CD14-positive monocyte (primary cell): Measurements from ENCODE around the gene SMIM30. TPM values are rescaled to one million over a fixed set of nuclear protein-coding genes. Genes with fewer than 3 reads are reported as not detected.

Source experiments
- DNase-seq, 3 donors: peaks; one replicate each; pipeline ENCODE4 v3.0.0-alpha.2; 2011 to 2022
- H2AFZ ChIP-seq: 2 replicates; pipeline ENCODE4 v1.6.0; 2012; ENCODE audit warnings: mild to moderate bottlenecking, low read depth, low read length, inconsistent platforms; ENCODE audit not compliant: insufficient read depth, poor library complexity, severe bottlenecking
- H3K27ac ChIP-seq, 2 donors: 1 replicate in 1 of 2; 2 replicates in 1 of 2; pipeline ENCODE4 v1.5.1; 2012 to 2013; ENCODE audit warnings: low read length in 2 of 2, control low read depth in 1 of 2, inconsistent platforms in 1 of 2, low read depth in 1 of 2, mild to moderate bottlenecking in 1 of 2
- H3K27me3 ChIP-seq, 2 donors: one replicate each; pipeline versions ENCODE4 v1.6.0 to v1.6.1; 2011 to 2013; ENCODE audit warnings: low read length in 2 of 2; ENCODE audit not compliant: control insufficient read depth in 2 of 2, insufficient read depth in 2 of 2
- H3K36me3 ChIP-seq, 2 donors: replicated peaks in 1 of 2; 1 replicate in 1 of 2; 2 replicates in 1 of 2; pipeline versions ENCODE4 v1.5.1 to v1.6.1; 2012 to 2013; ENCODE audit warnings: low read length in 2 of 2, control low read depth in 1 of 2, inconsistent platforms in 1 of 2, mild to moderate bottlenecking in 1 of 2; ENCODE audit not compliant: insufficient read depth in 2 of 2, control insufficient read depth in 1 of 2
- H3K4me1 ChIP-seq, 2 donors: 1 replicate in 1 of 2; 2 replicates in 1 of 2; pipeline versions ENCODE4 v1.5.1 to v1.6.1; 2012 to 2013; ENCODE audit warnings: low read length in 2 of 2, control low read depth in 1 of 2, inconsistent platforms in 1 of 2, mild to moderate bottlenecking in 1 of 2, moderate library complexity in 1 of 2; ENCODE audit not compliant: insufficient read depth in 2 of 2, control insufficient read depth in 1 of 2
- H3K4me2 ChIP-seq: replicated peaks from 2 replicates; pipeline ENCODE3; 2012; ENCODE audit warnings: low read length, moderate library complexity, mild to moderate bottlenecking; ENCODE audit not compliant: poor library complexity, severe bottlenecking; ENCODE audit errors: extremely low read depth
- H3K4me3 ChIP-seq, 3 experiments: fragments of 200-600 bp in 1 of 3; sonication (generic) in 1 of 3; replicated peaks in 1 of 3; 1 replicate in 2 of 3; 2 replicates in 1 of 3; pipeline ENCODE4 v1.5.1; 2011 to 2013; ENCODE audit warnings: low read length in 3 of 3, mild to moderate bottlenecking in 3 of 3, control low read depth in 2 of 3, low read depth in 2 of 3, inconsistent platforms in 1 of 3, moderate library complexity in 1 of 3
- H3K79me2 ChIP-seq: 2 replicates; pipeline ENCODE4 v1.6.0; 2012; ENCODE audit warnings: mild to moderate bottlenecking, control low read depth, inconsistent platforms, low read length, moderate library complexity; ENCODE audit not compliant: insufficient read depth
- H3K9ac ChIP-seq: 2 replicates; pipeline ENCODE4 v1.6.0; 2017; ENCODE audit warnings: low read length, mild to moderate bottlenecking; ENCODE audit not compliant: insufficient read depth, poor library complexity, severe bottlenecking
- H3K9me3 ChIP-seq, 2 donors: replicated peaks in 1 of 2; 1 replicate in 1 of 2; 2 replicates in 1 of 2; pipeline versions ENCODE4 v1.5.1 to v1.6.1; 2012 to 2013; ENCODE audit warnings: low read length in 2 of 2, control low read depth in 1 of 2; ENCODE audit not compliant: control insufficient read depth in 1 of 2, insufficient read depth in 1 of 2
- H4K20me1 ChIP-seq: 2 replicates; pipeline ENCODE4 v1.6.0; 2012; ENCODE audit warnings: mild to moderate bottlenecking, low read length, control low read depth, moderate library complexity; ENCODE audit not compliant: insufficient read depth
- H3K27ac Mint-ChIP-seq, 7 donors: one replicate each; pipeline ENCODE4 v1.8.0; 2020; ENCODE audit warnings: mild to moderate bottlenecking in 7 of 7, mixed read lengths in 7 of 7, moderate library complexity in 6 of 7, inconsistent platforms in 2 of 7
- H3K27me3 Mint-ChIP-seq, 3 donors: one replicate each; pipeline ENCODE4 v1.8.0; 2021 to 2022; ENCODE audit warnings: low read depth in 3 of 3, mild to moderate bottlenecking in 3 of 3, mixed read lengths in 3 of 3, moderate library complexity in 3 of 3, inconsistent platforms in 1 of 3
- H3K36me3 Mint-ChIP-seq, 2 donors: one replicate each; pipeline ENCODE4 v1.8.0; 2020; ENCODE audit warnings: mixed read lengths in 2 of 2, inconsistent platforms in 1 of 2, mild to moderate bottlenecking in 1 of 2
- H3K4me1 Mint-ChIP-seq: one replicate; pipeline ENCODE4 v1.8.0; 2020; ENCODE audit warnings: mild to moderate bottlenecking, mixed read lengths
- H3K4me3 Mint-ChIP-seq, 2 donors: one replicate each; pipeline ENCODE4 v1.8.0; 2020; ENCODE audit warnings: mild to moderate bottlenecking in 2 of 2, mixed read lengths in 2 of 2, moderate library complexity in 1 of 2
- H3K9me3 Mint-ChIP-seq, 7 donors: one replicate each; pipeline ENCODE4 v1.8.0; 2020 to 2022; ENCODE audit warnings: mixed read lengths in 7 of 7, mild to moderate bottlenecking in 6 of 7, moderate library complexity in 6 of 7, inconsistent platforms in 2 of 7
- WGBS: methylation state at CpG from one replicate; pipeline ENCODE4 v1.1.5; 2013; ENCODE audit warnings: missing lambda C conversion rate; ENCODE audit not compliant: insufficient coverage; 5-methylcytosine and 5-hydroxymethylcytosine counted together
- intact Hi-C, 2 donors: fragments of 100-400 bp; cut with micrococcal nuclease; formaldehyde crosslinking; loops; one replicate each; pipeline versions ENCODE4 v1.15.0 to v1.15.1; 2023
- polyA plus RNA-seq, 3 donors: library from polyadenylated mRNA; depleted of rRNA in 1 of 3; unstranded in 2 of 3; stranded (reverse) in 1 of 3; fragments of 300-500 nt in 2 of 3; fragments of >200 nt in 1 of 3; fragmentation: Illumina TruSeq in 2 of 3; gene quantifications; 1 replicate in 2 of 3; 2 replicates in 1 of 3; pipeline ENCODE4 v1.2.3, GENCODE V29; 2012 to 2021
- TF ChIP-seq, protein P1 (sequence below): fragments of 200-600 bp; IDR thresholded peaks from one replicate; pipeline ENCODE4 v1.8.0; 2022; ENCODE audit warnings: antibody characterized with exemption, mild to moderate bottlenecking

Gene SMIM30
- polyA plus RNA-seq, 3 donors = 11.6 to 55.0 (median 43.6) TPM

DNA sequence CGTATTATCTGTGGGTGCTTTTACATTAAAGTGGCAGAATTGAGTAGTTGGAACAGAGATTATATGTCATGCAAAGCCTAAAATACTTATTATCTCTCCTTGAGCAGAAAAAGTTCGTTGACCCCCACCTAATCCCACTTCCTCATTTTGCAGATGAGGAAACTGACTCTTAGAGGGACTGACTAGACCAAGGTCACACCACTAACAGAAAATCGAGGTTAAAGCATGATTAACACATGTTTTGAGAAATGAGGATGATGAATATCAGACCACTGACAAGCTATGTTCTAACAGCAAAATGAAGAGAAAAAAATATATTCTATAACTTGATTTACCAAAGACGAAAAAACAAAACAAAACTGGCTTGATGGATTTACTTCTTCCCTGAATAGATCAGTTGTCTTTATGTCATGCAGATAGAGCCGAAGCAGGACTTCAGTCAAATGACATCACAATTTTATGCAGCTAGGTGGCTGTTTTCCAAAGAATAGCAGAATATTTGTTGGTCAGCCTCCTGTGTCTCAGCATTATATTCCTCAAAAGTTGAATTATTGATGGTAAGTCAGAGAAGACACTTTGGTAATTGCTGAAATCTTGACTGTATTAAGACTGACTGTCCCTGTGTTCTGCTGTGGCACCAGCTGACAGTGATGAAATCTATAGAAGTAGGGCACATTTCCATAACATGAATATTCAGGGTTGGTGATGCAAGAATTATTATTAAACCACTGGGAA, 24.2 kb upstream of the SMIM30 start:
- peak overlapping the region in 1 of 2 donors; percentile 52 for H3K27ac ChIP-seq
- 76% methylated on average over 2 of the region's 5 CpGs for WGBS
- no peaks in the 10 kb centered on the region for H4K20me1 ChIP-seq
- no peak overlapping the region for H3K9ac ChIP-seq
- no peaks in the 10 kb centered on the region for H3K79me2 ChIP-seq
- DNase-seq = peak in 1 of 3 donors; percentile 35
- H3K36me3 ChIP-seq = no peaks in the 10 kb centered on the region
- intact Hi-C loops = no loop called here
- H3K27me3 Mint-ChIP-seq = peaks cover 1 to 3% (median 2%) of the 10 kb centered on the region in 3 donors
- peaks cover 0 to 4% (median 0%) of the 10 kb centered on the region in 7 donors for H3K9me3 Mint-ChIP-seq
- H3K36me3 Mint-ChIP-seq = no peaks in the 10 kb centered on the region
- H3K4me2 ChIP-seq = no peak overlapping the region
- H2AFZ ChIP-seq = peak overlapping the region; percentile 38
- no peak overlapping the region for H3K4me3 Mint-ChIP-seq
- H3K9me3 ChIP-seq = no peaks in the 10 kb centered on the region
- H3K27me3 ChIP-seq = no peaks in the 10 kb centered on the region
- H3K27ac Mint-ChIP-seq = no peak overlapping the region
- H3K4me1 Mint-ChIP-seq = peaks cover 15% of the 10 kb centered on the region
- no peak overlapping the region for H3K4me3 ChIP-seq
- TF ChIP-seq, protein P1, sequence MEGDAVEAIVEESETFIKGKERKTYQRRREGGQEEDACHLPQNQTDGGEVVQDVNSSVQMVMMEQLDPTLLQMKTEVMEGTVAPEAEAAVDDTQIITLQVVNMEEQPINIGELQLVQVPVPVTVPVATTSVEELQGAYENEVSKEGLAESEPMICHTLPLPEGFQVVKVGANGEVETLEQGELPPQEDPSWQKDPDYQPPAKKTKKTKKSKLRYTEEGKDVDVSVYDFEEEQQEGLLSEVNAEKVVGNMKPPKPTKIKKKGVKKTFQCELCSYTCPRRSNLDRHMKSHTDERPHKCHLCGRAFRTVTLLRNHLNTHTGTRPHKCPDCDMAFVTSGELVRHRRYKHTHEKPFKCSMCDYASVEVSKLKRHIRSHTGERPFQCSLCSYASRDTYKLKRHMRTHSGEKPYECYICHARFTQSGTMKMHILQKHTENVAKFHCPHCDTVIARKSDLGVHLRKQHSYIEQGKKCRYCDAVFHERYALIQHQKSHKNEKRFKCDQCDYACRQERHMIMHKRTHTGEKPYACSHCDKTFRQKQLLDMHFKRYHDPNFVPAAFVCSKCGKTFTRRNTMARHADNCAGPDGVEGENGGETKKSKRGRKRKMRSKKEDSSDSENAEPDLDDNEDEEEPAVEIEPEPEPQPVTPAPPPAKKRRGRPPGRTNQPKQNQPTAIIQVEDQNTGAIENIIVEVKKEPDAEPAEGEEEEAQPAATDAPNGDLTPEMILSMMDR = no peak
- H3K4me1 ChIP-seq = peaks cover 20 to 29% of the 10 kb centered on the region in 2 donors

DNA sequence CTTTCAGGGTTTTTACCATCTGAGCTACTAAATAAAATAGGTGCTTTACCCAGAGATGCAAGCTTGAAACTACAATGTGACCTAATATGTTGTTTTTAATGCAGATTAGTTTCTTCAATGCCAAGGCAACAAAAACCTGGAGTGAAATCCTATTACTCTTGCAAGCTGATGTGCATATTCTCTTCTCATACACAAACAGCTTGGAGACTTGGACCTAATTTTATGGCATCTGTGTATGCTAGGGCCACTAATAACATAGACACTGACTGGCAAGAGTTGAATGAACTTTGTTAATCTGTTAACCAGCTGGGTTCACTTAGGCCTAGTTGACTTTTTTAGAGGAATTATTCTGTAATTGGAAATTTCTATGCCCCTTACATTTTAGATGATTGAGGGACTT, 23.4 kb upstream of the SMIM30 start:
- H3K9me3 ChIP-seq = no peaks in the 10 kb centered on the region
- H3K9me3 Mint-ChIP-seq = peaks cover 0 to 4% (median 0%) of the 10 kb centered on the region in 7 donors
- H3K4me2 ChIP-seq = no peak overlapping the region
- DNase-seq = no peak
- peaks cover 15% of the 10 kb centered on the region for H3K4me1 Mint-ChIP-seq
- no peaks in the 10 kb centered on the region for H3K27me3 ChIP-seq
- peaks cover 0 to 2% (median 1%) of the 10 kb centered on the region in 3 donors for H3K27me3 Mint-ChIP-seq
- no peaks in the 10 kb centered on the region for H3K36me3 Mint-ChIP-seq
- H3K4me3 ChIP-seq = no peak overlapping the region
- H2AFZ ChIP-seq = no peak overlapping the region
- H3K27ac ChIP-seq = no peak overlapping the region
- H3K27ac Mint-ChIP-seq = no peak overlapping the region
- no peak overlapping the region for H3K4me3 Mint-ChIP-seq
- peaks cover 20 to 29% of the 10 kb centered on the region in 2 donors for H3K4me1 ChIP-seq
- intact Hi-C loops = no loop called here
- no peaks in the 10 kb centered on the region for H3K79me2 ChIP-seq
- H3K9ac ChIP-seq = no peak overlapping the region
- TF ChIP-seq, protein P1 = no peak
- no peaks in the 10 kb centered on the region for H3K36me3 ChIP-seq
- no peaks in the 10 kb centered on the region for H4K20me1 ChIP-seq
